Measurements from ENCODE around the gene SUCLG1.

DNA sequence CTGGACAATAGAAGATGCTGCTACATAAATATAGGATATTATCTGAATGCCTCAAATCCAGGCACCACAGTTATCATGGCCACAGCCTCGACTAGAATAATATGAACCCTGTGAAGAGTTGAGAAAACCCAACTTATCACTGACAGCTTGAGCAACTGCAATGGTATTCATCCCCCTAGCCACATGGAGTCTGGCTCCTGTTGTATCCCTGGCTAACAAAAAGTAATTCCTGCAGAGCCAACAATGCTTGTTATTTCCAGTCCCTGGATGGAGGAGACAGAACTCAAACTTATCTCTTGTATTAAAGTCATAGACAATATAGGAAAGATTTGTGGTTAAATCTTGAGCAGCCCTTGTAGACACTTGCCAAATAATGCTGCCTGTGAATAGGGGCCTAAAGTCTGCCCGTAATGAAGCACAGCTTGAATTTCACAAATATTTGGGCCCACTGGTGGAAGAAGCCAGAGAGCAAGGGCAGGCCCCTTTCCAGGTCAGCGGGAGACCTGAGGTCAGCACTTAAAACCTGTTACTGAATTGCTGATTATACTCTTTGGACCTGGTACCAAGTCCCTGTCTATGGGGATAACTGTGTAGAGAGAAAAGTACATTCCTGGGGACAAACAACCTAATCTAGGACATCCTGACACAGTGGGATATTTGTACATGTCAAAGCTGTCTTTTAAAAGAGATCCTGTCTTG is 28.4 kb upstream of the SUCLG1 start:
- TF ChIP-seq, protein P1, sequence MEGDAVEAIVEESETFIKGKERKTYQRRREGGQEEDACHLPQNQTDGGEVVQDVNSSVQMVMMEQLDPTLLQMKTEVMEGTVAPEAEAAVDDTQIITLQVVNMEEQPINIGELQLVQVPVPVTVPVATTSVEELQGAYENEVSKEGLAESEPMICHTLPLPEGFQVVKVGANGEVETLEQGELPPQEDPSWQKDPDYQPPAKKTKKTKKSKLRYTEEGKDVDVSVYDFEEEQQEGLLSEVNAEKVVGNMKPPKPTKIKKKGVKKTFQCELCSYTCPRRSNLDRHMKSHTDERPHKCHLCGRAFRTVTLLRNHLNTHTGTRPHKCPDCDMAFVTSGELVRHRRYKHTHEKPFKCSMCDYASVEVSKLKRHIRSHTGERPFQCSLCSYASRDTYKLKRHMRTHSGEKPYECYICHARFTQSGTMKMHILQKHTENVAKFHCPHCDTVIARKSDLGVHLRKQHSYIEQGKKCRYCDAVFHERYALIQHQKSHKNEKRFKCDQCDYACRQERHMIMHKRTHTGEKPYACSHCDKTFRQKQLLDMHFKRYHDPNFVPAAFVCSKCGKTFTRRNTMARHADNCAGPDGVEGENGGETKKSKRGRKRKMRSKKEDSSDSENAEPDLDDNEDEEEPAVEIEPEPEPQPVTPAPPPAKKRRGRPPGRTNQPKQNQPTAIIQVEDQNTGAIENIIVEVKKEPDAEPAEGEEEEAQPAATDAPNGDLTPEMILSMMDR (IDR thresholded peaks at IDR 0.05) = no peak
- TF ChIP-seq POLR2A (IDR thresholded peaks at IDR 0.05) = no peak

Data from testis (tissue), 2 donors.